Ascending aorta (tissue), 2 donors: ENCODE data around the gene TFDP2. TPM values are rescaled to one million over a fixed set of nuclear protein-coding genes. Genes with fewer than 3 reads are reported as not detected.
"Not testable (repeated sequence)": the region's sequence is repeated elsewhere in the genome, so short reads cannot be mapped to it uniquely, and the experiment has no call there.

Experiments used
- DNase-seq, 2 donors: peaks; one replicate each; pipeline ENCODE4 v3.0.0-alpha.2; 2019; ENCODE audit warnings: low spot score in 2 of 2
- H3K27ac ChIP-seq, 2 donors: fragments of 200-600 bp; sonication (generic); one replicate each; pipeline ENCODE4 v1.5.1; 2016 to 2017; ENCODE audit warnings: mild to moderate bottlenecking in 1 of 2
- H3K27me3 ChIP-seq: fragments of 200-600 bp; sonication (generic); one replicate; pipeline ENCODE4 v1.5.1; 2017
- H3K36me3 ChIP-seq, 2 donors: fragments of 200-600 bp; sonication (generic); one replicate each; pipeline ENCODE4 v1.5.1; 2016
- H3K4me1 ChIP-seq, 2 donors: fragments of 200-600 bp; sonication (generic); one replicate each; pipeline ENCODE4 v1.5.1; 2016 to 2017; ENCODE audit warnings: mild to moderate bottlenecking in 1 of 2
- H3K4me3 ChIP-seq, 2 donors: fragments of 200-600 bp; sonication (generic); one replicate each; pipeline ENCODE4 v1.5.1; 2016 to 2017; ENCODE audit warnings: mild to moderate bottlenecking in 1 of 2
- H3K9me3 ChIP-seq, 2 donors: fragments of 200-600 bp; sonication (generic); one replicate each; pipeline ENCODE4 v1.5.1; 2016
- intact Hi-C: fragments of 100-400 bp; cut with DNase I; formaldehyde crosslinking; loops from one replicate; pipeline ENCODE4 v1.15.1; 2023
- total RNA-seq: library from RNA; depleted of rRNA; stranded (reverse); fragments of >200 nt; gene quantifications from one replicate; pipeline ENCODE4 v1.1.0, GENCODE V29; 2016
- TF ChIP-seq, protein P1 (sequence below), 3 experiments: fragments of 200-600 bp in 2 of 3; fragments of 450-650 bp in 1 of 3; sonication (generic) in 2 of 3; IDR thresholded peaks; one replicate each; pipeline ENCODE4 v1.5.1; 2016 to 2019; ENCODE audit warnings: antibody characterized with exemption in 3 of 3, mild to moderate bottlenecking in 1 of 3, moderate library complexity in 1 of 3

TFDP2 gene
- total RNA-seq, 1 donor from 2014 or later: 23.0 TPM

- no peaks in the 10 kb centered on the region for H3K4me1 ChIP-seq
- no peaks in the 10 kb centered on the region for H3K27me3 ChIP-seq
- TF ChIP-seq, protein P1, sequence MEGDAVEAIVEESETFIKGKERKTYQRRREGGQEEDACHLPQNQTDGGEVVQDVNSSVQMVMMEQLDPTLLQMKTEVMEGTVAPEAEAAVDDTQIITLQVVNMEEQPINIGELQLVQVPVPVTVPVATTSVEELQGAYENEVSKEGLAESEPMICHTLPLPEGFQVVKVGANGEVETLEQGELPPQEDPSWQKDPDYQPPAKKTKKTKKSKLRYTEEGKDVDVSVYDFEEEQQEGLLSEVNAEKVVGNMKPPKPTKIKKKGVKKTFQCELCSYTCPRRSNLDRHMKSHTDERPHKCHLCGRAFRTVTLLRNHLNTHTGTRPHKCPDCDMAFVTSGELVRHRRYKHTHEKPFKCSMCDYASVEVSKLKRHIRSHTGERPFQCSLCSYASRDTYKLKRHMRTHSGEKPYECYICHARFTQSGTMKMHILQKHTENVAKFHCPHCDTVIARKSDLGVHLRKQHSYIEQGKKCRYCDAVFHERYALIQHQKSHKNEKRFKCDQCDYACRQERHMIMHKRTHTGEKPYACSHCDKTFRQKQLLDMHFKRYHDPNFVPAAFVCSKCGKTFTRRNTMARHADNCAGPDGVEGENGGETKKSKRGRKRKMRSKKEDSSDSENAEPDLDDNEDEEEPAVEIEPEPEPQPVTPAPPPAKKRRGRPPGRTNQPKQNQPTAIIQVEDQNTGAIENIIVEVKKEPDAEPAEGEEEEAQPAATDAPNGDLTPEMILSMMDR (IDR thresholded peaks at IDR 0.05): no peak
- DNase-seq: no peak
- H3K27ac ChIP-seq: no peak overlapping the region
- peaks cover 14 to 47% of the 10 kb centered on the region in 2 donors for H3K36me3 ChIP-seq
- no peaks in the 10 kb centered on the region for H3K9me3 ChIP-seq
- H3K4me3 ChIP-seq: no peak overlapping the region
- intact Hi-C loops: no loop called here
Measured at GRCh38 chr3:141915016-141915415, 234.3 kb downstream of the TFDP2 start.

DNA sequence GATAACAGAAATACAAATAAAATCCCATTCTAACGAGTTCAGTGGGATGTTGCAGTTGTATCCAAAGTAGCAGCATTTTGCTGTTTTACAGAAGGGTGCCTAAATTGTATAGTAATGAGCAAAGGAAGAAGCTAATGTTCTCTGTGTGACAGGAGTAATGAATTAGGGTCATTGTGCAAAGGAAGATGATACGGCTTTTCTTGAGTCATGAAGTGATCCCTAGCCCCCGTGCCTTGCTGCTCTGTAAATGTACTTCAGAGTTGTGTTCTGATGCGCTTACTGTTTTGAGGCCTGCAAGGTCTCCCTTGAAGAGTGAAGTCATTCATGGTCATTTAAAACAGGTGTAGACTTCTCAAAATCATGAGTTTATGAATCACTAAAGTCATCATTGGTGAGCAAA, 235.0 kb downstream of the TFDP2 start:
- Histone ChIP-seq H3K36me3 (peaks cover 13 to 45% of the 10 kb centered on the region in 2 donors), H3K27ac (no peak overlapping the region), H3K27me3 (no peaks in the 10 kb centered on the region), H3K9me3 (no peaks in the 10 kb centered on the region), H3K4me3 (no peak overlapping the region), H3K4me1 (no peaks in the 10 kb centered on the region)
- intact Hi-C loops: loop anchor here (5.0 kb wide), 1 partner anchor 337 kb away; no protein-coding TSS in a partner anchor
- DNase-seq: no peak
- TF ChIP-seq, protein P1 (IDR thresholded peaks at IDR 0.05): no peak

GRCh38 chr3:141913150-141913811, 236.1 kb downstream of the TFDP2 start:
- no peak for DNase-seq
- no peak overlapping the region for H3K27ac ChIP-seq
- no peaks in the 10 kb centered on the region for H3K9me3 ChIP-seq
- no peaks in the 10 kb centered on the region for H3K4me1 ChIP-seq
- intact Hi-C loops: loop anchor here (1.0 to 5.0 kb wide), 2 partner anchors 175 to 336 kb away; partner anchors contain the start of gene RNF7
- TF ChIP-seq, protein P1 (IDR thresholded peaks at IDR 0.05): peak; percentile 52 to 55 (median 53)
- H3K36me3 ChIP-seq: peaks cover 19 to 51% of the 10 kb centered on the region in 2 donors
- H3K4me3 ChIP-seq: no peak overlapping the region
- no peaks in the 10 kb centered on the region for H3K27me3 ChIP-seq

- H3K4me3 ChIP-seq, H3K27me3 ChIP-seq, H3K27ac ChIP-seq, H3K9me3 ChIP-seq, H3K4me1 ChIP-seq, DNase-seq: not testable (repeated sequence)
- intact Hi-C loops: loop anchor here (5.0 kb wide), 1 partner anchor 333 kb away; no protein-coding TSS in a partner anchor
- peaks cover 30 to 46% of the 10 kb centered on the region in 2 donors for H3K36me3 ChIP-seq
Measured at GRCh38 chr3:141909986-141910385, 239.4 kb downstream of the TFDP2 start.

- TF ChIP-seq, protein P1 (IDR thresholded peaks at IDR 0.05): no peak
- intact Hi-C loops: no loop called here
- H3K4me1 ChIP-seq: no peaks in the 10 kb centered on the region
- H3K4me3 ChIP-seq: no peak overlapping the region
- H3K27ac ChIP-seq: no peak overlapping the region
- DNase-seq: no peak
- H3K27me3 ChIP-seq: no peaks in the 10 kb centered on the region
- peaks cover 32 to 45% of the 10 kb centered on the region in 2 donors for H3K36me3 ChIP-seq
- no peaks in the 10 kb centered on the region for H3K9me3 ChIP-seq
Measured at GRCh38 chr3:141909408-141909807, 239.9 kb downstream of the TFDP2 start.

DNA sequence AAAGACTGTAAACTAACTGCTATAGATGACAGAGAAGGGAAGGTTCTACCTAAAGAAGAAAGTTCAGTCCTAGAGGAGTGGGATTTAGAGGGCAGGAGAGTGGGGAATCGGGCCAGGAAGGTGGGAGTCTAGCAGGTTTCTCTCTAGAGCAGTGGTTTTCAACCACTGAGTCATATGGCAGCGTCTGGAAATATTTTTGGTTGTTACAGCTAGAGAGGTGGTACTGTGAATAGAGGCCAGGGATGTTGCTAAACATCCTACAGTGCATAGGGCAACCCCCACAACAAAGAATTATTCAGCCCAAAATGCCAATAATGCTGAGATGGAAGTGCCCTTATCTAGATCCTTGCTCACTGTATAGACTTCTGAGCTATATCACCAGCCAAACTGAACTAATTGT, 244.2 kb downstream of the TFDP2 start:
- no peaks in the 10 kb centered on the region for H3K9me3 ChIP-seq
- no peaks in the 10 kb centered on the region for H3K27me3 ChIP-seq
- intact Hi-C loops: no loop called here
- H3K4me3 ChIP-seq: no peak overlapping the region
- peaks cover 21 to 37% of the 10 kb centered on the region in 2 donors for H3K36me3 ChIP-seq
- no peaks in the 10 kb centered on the region for H3K4me1 ChIP-seq
- DNase-seq: no peak
- no peak overlapping the region for H3K27ac ChIP-seq
- TF ChIP-seq, protein P1 (IDR thresholded peaks at IDR 0.05): no peak
